K562 (cell line): ENCODE results near the gene OR51V1. TPM values are rescaled to one million over a fixed set of nuclear protein-coding genes. Genes with fewer than 3 reads are reported as not detected.
A peak's percentile ranks its signal among the peaks of the same experiment; 100 is the strongest.

Experiments used
- ATF4 ChIP-seq: fragments of 450-650 bp; formaldehyde crosslinking; IDR thresholded peaks from 2 replicates; pipeline ENCODE4 v1.4.0; 2022; ENCODE audit warnings: mild to moderate bottlenecking, moderate library complexity
- CBX3 ChIP-seq, 2 experiments: IDR thresholded peaks; 1 replicate in 1 of 2; 2 replicates in 1 of 2; pipeline ENCODE4 v1.6.1; 2012; ENCODE audit warnings: inconsistent platforms in 2 of 2, low read length in 2 of 2, borderline replicate concordance in 1 of 2, control low read depth in 1 of 2
- CREBBP ChIP-seq: IDR thresholded peaks from one replicate; pipeline ENCODE4 v1.6.1; 2012; ENCODE audit warnings: low read depth, mild to moderate bottlenecking, control low read depth, inconsistent platforms, low read length
- CXXC5 ChIP-seq: fragments of 250-450 bp; sonication (Bioruptor Pico); IDR thresholded peaks from 2 replicates; pipeline ENCODE4 v1.8.0; 2022; ENCODE audit warnings: inconsistent platforms, mild to moderate bottlenecking, moderate library complexity
- HDAC1 ChIP-seq, 2 experiments: fragments of 450-650 bp; IDR thresholded peaks; 2 replicates each; pipeline ENCODE4 v1.6.1; 2016 to 2017; ENCODE audit warnings: inconsistent platforms in 1 of 2, mild to moderate bottlenecking in 1 of 2, moderate library complexity in 1 of 2
- MTF1 ChIP-seq: fragments of 250-450 bp; sonication (Bioruptor Pico); IDR thresholded peaks from 2 replicates; pipeline ENCODE4 v1.9.0; 2021; ENCODE audit warnings: moderate library complexity, mild to moderate bottlenecking, inconsistent platforms, borderline replicate concordance
- TEAD1 ChIP-seq, 2 experiments: fragments of 450-650 bp in 1 of 2; sonication (generic) in 1 of 2; formaldehyde crosslinking; IDR thresholded peaks; 2 replicates each; pipeline versions ENCODE4 v1.4.0 to v1.8.0; 2020 to 2022; ENCODE audit warnings: mild to moderate bottlenecking in 2 of 2, missing genetic modification reagents in 1 of 2
- YY1 ChIP-seq, 3 experiments: IDR thresholded peaks; 2 replicates each; pipeline ENCODE4 v1.6.1; 2011; ENCODE audit warnings: low read length in 2 of 3, mild to moderate bottlenecking in 2 of 3, moderate library complexity in 2 of 3, borderline replicate concordance in 1 of 3, control low read depth in 1 of 3, low read depth in 1 of 3; ENCODE audit not compliant: insufficient read depth in 3 of 3, insufficient replicate concordance in 2 of 3, control insufficient read depth in 1 of 3, insufficient read length in 1 of 3; ENCODE audit errors: extremely low read depth in 1 of 3
- ZSCAN32 ChIP-seq: fragments of 450-650 bp; formaldehyde crosslinking; IDR thresholded peaks from 2 replicates; pipeline ENCODE4 v1.4.0; 2020; ENCODE audit warnings: mild to moderate bottlenecking, moderate library complexity
- polyA plus RNA-seq, 8 experiments: library from polyadenylated mRNA; depleted of rRNA in 4 of 8; stranded (reverse) in 5 of 8; unstranded in 3 of 8; fragments of >200 nt; fragmentation: Nextera tagmentation in 2 of 8; fragmentation: Illumina TruSeq in 1 of 8; extraction: Ambion mirVana in 2 of 8; extraction: Trizol in 1 of 8; gene quantifications; 2 replicates each; pipeline versions ENCODE4 v1.2.1 to v1.2.3, GENCODE V29; 2011 to 2014; ENCODE audit warnings: inconsistent platforms in 1 of 8, missing spikeins in 1 of 8
- total RNA-seq, 7 experiments: library from RNA; depleted of rRNA in 6 of 7; stranded (reverse); fragments of >200 nt in 6 of 7; fragmentation: Illumina TruSeq in 2 of 7; extraction: Trizol in 2 of 7; gene quantifications; 2 replicates each; pipeline versions ENCODE4 v1.2.1 to v1.2.3, GENCODE V29; 2011 to 2021; ENCODE audit warnings: low replicate concordance in 1 of 7
- TF ChIP-seq, protein P1 (sequence below): fragments of 200-600 bp; sonication (generic); IDR thresholded peaks from one replicate; pipeline ENCODE4 v1.6.1; 2012; ENCODE audit warnings: mild to moderate bottlenecking, low read depth, low read length, inconsistent platforms

OR51V1 gene
- total and polyA plus RNA-seq, 9 of the 15 experiments (the other 6 are each of a cell fraction or from before 2014, with no cell fraction given): not detected

DNA sequence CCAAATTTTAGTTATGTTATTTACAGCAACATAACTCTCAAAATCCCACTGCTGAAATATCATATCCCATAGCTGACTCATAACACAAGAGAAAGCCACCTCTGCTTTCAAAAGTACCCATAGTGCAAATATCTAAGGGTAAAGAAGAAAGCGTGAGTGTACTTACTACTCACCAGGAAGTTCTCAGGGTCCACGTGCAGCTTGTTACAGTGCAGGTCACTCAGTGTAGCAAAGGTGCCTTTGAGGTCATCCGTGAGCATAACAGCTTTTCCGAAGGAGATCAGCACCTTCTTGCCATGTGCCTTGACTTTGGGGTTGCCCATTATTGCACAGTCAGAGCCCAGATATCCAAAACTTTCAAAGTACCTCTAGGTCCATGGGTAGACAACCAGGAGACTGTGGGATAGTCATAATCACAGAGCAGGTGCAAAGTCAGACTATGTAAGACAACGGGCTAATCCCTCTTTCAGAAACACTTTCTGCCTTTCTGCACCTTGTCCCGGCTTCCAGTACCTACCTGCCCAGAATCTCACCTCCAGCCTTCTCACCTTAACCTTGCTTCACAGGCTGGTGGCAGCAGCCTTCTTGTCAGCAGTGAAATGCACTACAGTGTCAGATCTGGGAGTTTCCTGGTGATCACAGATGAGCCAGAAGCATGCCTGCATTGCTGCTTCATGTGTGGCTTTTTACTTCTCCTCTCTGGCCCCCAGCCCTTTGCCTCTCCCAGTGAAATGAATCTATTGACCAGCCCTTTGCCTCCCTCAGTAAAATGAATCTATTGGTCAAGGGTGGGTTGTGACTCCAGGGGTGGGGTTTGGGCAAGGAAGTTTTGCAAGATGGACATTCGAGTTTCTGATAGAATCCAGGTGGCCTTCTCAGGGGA is 42.7 kb upstream of the OR51V1 start (continued):
- TF ChIP-seq MTF1 (CRISPR knock-in tag) (no peak), ATF4 (peak; percentile 54; the same call in 1 of the 2 replicates), CREBBP (no peak), TEAD1 (CRISPR knock-in tag; IDR thresholded peaks at IDR 0.05) (peak in 1 of 2 experiments; percentile 42; a peak in 1 of 4 replicates), CXXC5 (CRISPR knock-in tag) (peak; percentile 44), ZSCAN32 (CRISPR knock-in tag) (peak; percentile 22; the same call in 1 of the 2 replicates), HDAC1 (IDR thresholded peaks at IDR 0.05) (peak; percentile 24 to 79; a peak in 1 of 4 replicates), YY1 (IDR thresholded peaks at IDR 0.05; ENCODE audit: borderline replicate concordance in 1 of 3, control insufficient read depth in 1 of 3, extremely low read depth in 1 of 3, insufficient read depth in 3 of 3, insufficient read length in 1 of 3, insufficient replicate concordance in 2 of 3, low read depth in 1 of 3, low read length in 2 of 3) (peak in 1 of 3 experiments; percentile 33), CBX3 (IDR thresholded peaks at IDR 0.05; ENCODE audit: borderline replicate concordance in 1 of 2, low read length in 2 of 2) (peak in 1 of 2 experiments; percentile 46; a peak in 1 of 3 replicates)
- TF ChIP-seq, protein P1, sequence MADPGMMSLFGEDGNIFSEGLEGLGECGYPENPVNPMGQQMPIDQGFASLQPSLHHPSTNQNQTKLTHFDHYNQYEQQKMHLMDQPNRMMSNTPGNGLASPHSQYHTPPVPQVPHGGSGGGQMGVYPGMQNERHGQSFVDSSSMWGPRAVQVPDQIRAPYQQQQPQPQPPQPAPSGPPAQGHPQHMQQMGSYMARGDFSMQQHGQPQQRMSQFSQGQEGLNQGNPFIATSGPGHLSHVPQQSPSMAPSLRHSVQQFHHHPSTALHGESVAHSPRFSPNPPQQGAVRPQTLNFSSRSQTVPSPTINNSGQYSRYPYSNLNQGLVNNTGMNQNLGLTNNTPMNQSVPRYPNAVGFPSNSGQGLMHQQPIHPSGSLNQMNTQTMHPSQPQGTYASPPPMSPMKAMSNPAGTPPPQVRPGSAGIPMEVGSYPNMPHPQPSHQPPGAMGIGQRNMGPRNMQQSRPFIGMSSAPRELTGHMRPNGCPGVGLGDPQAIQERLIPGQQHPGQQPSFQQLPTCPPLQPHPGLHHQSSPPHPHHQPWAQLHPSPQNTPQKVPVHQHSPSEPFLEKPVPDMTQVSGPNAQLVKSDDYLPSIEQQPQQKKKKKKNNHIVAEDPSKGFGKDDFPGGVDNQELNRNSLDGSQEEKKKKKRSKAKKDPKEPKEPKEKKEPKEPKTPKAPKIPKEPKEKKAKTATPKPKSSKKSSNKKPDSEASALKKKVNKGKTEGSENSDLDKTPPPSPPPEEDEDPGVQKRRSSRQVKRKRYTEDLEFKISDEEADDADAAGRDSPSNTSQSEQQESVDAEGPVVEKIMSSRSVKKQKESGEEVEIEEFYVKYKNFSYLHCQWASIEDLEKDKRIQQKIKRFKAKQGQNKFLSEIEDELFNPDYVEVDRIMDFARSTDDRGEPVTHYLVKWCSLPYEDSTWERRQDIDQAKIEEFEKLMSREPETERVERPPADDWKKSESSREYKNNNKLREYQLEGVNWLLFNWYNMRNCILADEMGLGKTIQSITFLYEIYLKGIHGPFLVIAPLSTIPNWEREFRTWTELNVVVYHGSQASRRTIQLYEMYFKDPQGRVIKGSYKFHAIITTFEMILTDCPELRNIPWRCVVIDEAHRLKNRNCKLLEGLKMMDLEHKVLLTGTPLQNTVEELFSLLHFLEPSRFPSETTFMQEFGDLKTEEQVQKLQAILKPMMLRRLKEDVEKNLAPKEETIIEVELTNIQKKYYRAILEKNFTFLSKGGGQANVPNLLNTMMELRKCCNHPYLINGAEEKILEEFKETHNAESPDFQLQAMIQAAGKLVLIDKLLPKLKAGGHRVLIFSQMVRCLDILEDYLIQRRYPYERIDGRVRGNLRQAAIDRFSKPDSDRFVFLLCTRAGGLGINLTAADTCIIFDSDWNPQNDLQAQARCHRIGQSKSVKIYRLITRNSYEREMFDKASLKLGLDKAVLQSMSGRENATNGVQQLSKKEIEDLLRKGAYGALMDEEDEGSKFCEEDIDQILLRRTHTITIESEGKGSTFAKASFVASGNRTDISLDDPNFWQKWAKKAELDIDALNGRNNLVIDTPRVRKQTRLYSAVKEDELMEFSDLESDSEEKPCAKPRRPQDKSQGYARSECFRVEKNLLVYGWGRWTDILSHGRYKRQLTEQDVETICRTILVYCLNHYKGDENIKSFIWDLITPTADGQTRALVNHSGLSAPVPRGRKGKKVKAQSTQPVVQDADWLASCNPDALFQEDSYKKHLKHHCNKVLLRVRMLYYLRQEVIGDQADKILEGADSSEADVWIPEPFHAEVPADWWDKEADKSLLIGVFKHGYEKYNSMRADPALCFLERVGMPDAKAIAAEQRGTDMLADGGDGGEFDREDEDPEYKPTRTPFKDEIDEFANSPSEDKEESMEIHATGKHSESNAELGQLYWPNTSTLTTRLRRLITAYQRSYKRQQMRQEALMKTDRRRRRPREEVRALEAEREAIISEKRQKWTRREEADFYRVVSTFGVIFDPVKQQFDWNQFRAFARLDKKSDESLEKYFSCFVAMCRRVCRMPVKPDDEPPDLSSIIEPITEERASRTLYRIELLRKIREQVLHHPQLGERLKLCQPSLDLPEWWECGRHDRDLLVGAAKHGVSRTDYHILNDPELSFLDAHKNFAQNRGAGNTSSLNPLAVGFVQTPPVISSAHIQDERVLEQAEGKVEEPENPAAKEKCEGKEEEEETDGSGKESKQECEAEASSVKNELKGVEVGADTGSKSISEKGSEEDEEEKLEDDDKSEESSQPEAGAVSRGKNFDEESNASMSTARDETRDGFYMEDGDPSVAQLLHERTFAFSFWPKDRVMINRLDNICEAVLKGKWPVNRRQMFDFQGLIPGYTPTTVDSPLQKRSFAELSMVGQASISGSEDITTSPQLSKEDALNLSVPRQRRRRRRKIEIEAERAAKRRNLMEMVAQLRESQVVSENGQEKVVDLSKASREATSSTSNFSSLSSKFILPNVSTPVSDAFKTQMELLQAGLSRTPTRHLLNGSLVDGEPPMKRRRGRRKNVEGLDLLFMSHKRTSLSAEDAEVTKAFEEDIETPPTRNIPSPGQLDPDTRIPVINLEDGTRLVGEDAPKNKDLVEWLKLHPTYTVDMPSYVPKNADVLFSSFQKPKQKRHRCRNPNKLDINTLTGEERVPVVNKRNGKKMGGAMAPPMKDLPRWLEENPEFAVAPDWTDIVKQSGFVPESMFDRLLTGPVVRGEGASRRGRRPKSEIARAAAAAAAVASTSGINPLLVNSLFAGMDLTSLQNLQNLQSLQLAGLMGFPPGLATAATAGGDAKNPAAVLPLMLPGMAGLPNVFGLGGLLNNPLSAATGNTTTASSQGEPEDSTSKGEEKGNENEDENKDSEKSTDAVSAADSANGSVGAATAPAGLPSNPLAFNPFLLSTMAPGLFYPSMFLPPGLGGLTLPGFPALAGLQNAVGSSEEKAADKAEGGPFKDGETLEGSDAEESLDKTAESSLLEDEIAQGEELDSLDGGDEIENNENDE: peak; percentile 26
